ENCODE data around the gene TRIM14.

Gene TRIM14

GRCh38 chr9:98118640-98119601, at the start of gene TRIM14:
Gene TRIM14, minus strand, starts transcription at chr9:98119222. Its CDS starts 34 bp downstream, at chr9:98119188.
- no peak for DNase-seq

GRCh38 chr9:98168153-98168780, 49.2 kb upstream of the TRIM14 start:
- DNase-seq, result no peak

GRCh38 chr9:98164912-98165311, 45.9 kb upstream of the TRIM14 start:
- DNase-seq, result no peak

- DNase-seq, result no peak
These were observed 43.6 kb upstream of the TRIM14 start for GRCh38 chr9:98162613-98163012.

GRCh38 chr9:98161851-98162250, 42.8 kb upstream of the TRIM14 start:
- DNase-seq, result no peak

- DNase-seq, result no peak
These were observed 40.8 kb upstream of the TRIM14 start for GRCh38 chr9:98159790-98160189.

- DNase-seq, result no peak
These were observed 40.3 kb upstream of the TRIM14 start for GRCh38 chr9:98159301-98159700.

GRCh38 chr9:98158071-98158831, 39.2 kb upstream of the TRIM14 start:
- DNase-seq, result no peak

GRCh38 chr9:98157372-98157771, 38.4 kb upstream of the TRIM14 start:
- DNase-seq, result no peak

GRCh38 chr9:98154678-98155077, 35.7 kb upstream of the TRIM14 start:
- DNase-seq, result no peak

- no peak for DNase-seq
These were observed 33.5 kb upstream of the TRIM14 start for GRCh38 chr9:98152526-98152925.

GRCh38 chr9:98150721-98151120, 31.7 kb upstream of the TRIM14 start:
- no peak for DNase-seq

GRCh38 chr9:98150164-98150563, 31.1 kb upstream of the TRIM14 start:
- no peak for DNase-seq

- DNase-seq, result no peak
These were observed 30.4 kb upstream of the TRIM14 start for GRCh38 chr9:98149422-98149821.

- no peak for DNase-seq
These were observed 29.5 kb upstream of the TRIM14 start for GRCh38 chr9:98148486-98148885.

GRCh38 chr9:98147582-98147981, 28.6 kb upstream of the TRIM14 start:
- DNase-seq, result no peak

- peak; percentile 44 for DNase-seq
These were observed 27.3 kb upstream of the TRIM14 start for GRCh38 chr9:98146101-98146991.

- no peak for DNase-seq
These were observed 25.6 kb upstream of the TRIM14 start for GRCh38 chr9:98144631-98145030.

GRCh38 chr9:98144076-98144475, 25.1 kb upstream of the TRIM14 start:
- DNase-seq, result no peak

GRCh38 chr9:98142925-98143481, 24.0 kb upstream of the TRIM14 start:
- DNase-seq, result no peak

GRCh38 chr9:98142182-98142907, 23.3 kb upstream of the TRIM14 start:
- no peak for DNase-seq

Data from NCI-H2107 (cell line).